Embryonic facial prominence (tissue), 1 donor: ENCODE data around the gene SLC25A12.
"Not testable (repeated sequence)": the region's sequence is repeated elsewhere in the genome, so short reads cannot be mapped to it uniquely, and the experiment has no call there.

ENCODE experiments used
- DNase-seq: peaks from one replicate; pipeline ENCODE4 v3.0.0-alpha.2; 2016; ENCODE audit errors: extremely low spot score

SLC25A12 gene

GRCh38 chr2:171893824-171894611 lies at the start of gene SLC25A12:
SLC25A12 (minus strand) TSS chr2:171894244; CDS start chr2:171894214, 30 bp downstream.
- DNase-seq = peak; percentile 59

GRCh38 chr2:171941316-171941699 lies 47.3 kb upstream of the SLC25A12 start:
- DNase-seq = no peak

GRCh38 chr2:171939743-171940071 lies 45.7 kb upstream of the SLC25A12 start:
- DNase-seq = no peak

- DNase-seq = no peak
Observed at GRCh38 chr2:171939058-171939742, 45.2 kb upstream of the SLC25A12 start.

- no peak for DNase-seq
Observed at GRCh38 chr2:171930385-171930784, 36.3 kb upstream of the SLC25A12 start.

- no peak for DNase-seq
Observed at GRCh38 chr2:171924170-171924942, 30.3 kb upstream of the SLC25A12 start.

- no peak for DNase-seq
Observed at GRCh38 chr2:171923206-171923605, 29.2 kb upstream of the SLC25A12 start.

GRCh38 chr2:171922230-171923022 lies 28.4 kb upstream of the SLC25A12 start, which contains the start of gene HAT1:
HAT1 (plus strand) TSS chr2:171922461; CDS start chr2:171922501, 40 bp downstream.
- DNase-seq = peak; percentile 97

- DNase-seq = no peak
Observed at GRCh38 chr2:171921970-171922229, 27.9 kb upstream of the SLC25A12 start.

- no peak for DNase-seq
Observed at GRCh38 chr2:171919453-171919852, 25.4 kb upstream of the SLC25A12 start.

- no peak for DNase-seq
Observed at GRCh38 chr2:171913517-171913916, 19.5 kb upstream of the SLC25A12 start.

- DNase-seq = no peak
Observed at GRCh38 chr2:171910494-171910893, 16.4 kb upstream of the SLC25A12 start.

- no peak for DNase-seq
Observed at GRCh38 chr2:171909266-171909665, 15.2 kb upstream of the SLC25A12 start.

GRCh38 chr2:171908235-171908634 lies 14.2 kb upstream of the SLC25A12 start:
- no peak for DNase-seq

GRCh38 chr2:171902840-171903420 lies 8.9 kb upstream of the SLC25A12 start:
- DNase-seq = no peak

GRCh38 chr2:171899623-171900282 lies 5.7 kb upstream of the SLC25A12 start:
- DNase-seq = not testable (repeated sequence)

GRCh38 chr2:171895786-171896185 lies 1.7 kb upstream of the SLC25A12 start:
- no peak for DNase-seq

- no peak for DNase-seq
Observed at GRCh38 chr2:171894612-171894947, 536 bp upstream of the SLC25A12 start.

- no peak for DNase-seq
Observed at GRCh38 chr2:171893196-171893823, 734 bp downstream of the SLC25A12 start.

- DNase-seq = no peak
Observed at GRCh38 chr2:171889808-171890207, 4.2 kb downstream of the SLC25A12 start.

GRCh38 chr2:171889333-171889732 lies 4.7 kb downstream of the SLC25A12 start:
- no peak for DNase-seq
